HEK293 (cell line): ENCODE data around the gene RAD51AP1.
"Not testable (repeated sequence)": the region's sequence is repeated elsewhere in the genome, so short reads cannot be mapped to it uniquely, and the experiment has no call there.

Experiments used
- CTCF ChIA-PET: fragments of 350-600 bp; formaldehyde crosslinking; extraction: SDS; loops from one replicate; lab custom pipeline; 2021; ENCODE audit warnings: antibody characterized with exemption; lab: Yijun Ruan, JAX
- POLR2A ChIA-PET: fragments of 300-600 bp; formaldehyde crosslinking; extraction: SDS; loops from one replicate; lab custom pipeline; 2020; ENCODE audit warnings: antibody characterized with exemption, inconsistent platforms; lab: Yijun Ruan, JAX
- H3K27ac ChIP-seq: fragments of 200-500 bp; sonication (Bioruptor generic); 2 replicates; pipeline ENCODE4 v1.5.1; 2014; ENCODE audit warnings: low read depth, low read length, control low read depth, inconsistent platforms; ENCODE audit errors: extremely low read depth
- H3K36me3 ChIP-seq, 2 experiments: fragments of 200-500 bp in 1 of 2; sonication (Bioruptor generic) in 1 of 2; 1 replicate in 1 of 2; 2 replicates in 1 of 2; pipeline ENCODE4 v1.5.1; 2014 to 2017; ENCODE audit warnings: inconsistent platforms in 2 of 2, low read length in 2 of 2; ENCODE audit not compliant: control insufficient read depth in 2 of 2, insufficient read depth in 1 of 2
- H3K4me1 ChIP-seq: fragments of 200-500 bp; sonication (Bioruptor generic); 2 replicates; pipeline ENCODE4 v1.5.1; 2014; ENCODE audit warnings: mild to moderate bottlenecking, low read length, inconsistent platforms; ENCODE audit not compliant: control insufficient read depth, insufficient read depth
- H3K4me3 ChIP-seq: 2 replicates; pipeline ENCODE4 v1.5.1; 2011; ENCODE audit warnings: low read depth, mild to moderate bottlenecking, control low read depth, low read length, moderate library complexity
- H3K9me3 ChIP-seq: fragments of 200-500 bp; sonication (Bioruptor generic); 2 replicates; pipeline ENCODE4 v1.5.1; 2014; ENCODE audit warnings: low read depth, low read length, inconsistent platforms; ENCODE audit not compliant: control insufficient read depth, insufficient read depth
- BCL11A ChIP-seq: fragments of 450-650 bp; formaldehyde crosslinking; IDR thresholded peaks from 2 replicates; pipeline ENCODE4 v1.5.1; 2016; ENCODE audit warnings: low read depth, missing biosample characterization, missing genetic modification characterization
- GLI4 ChIP-seq: fragments of 450-650 bp; formaldehyde crosslinking; IDR thresholded peaks from 2 replicates; pipeline ENCODE4 v1.5.1; 2016; ENCODE audit warnings: missing biosample characterization, missing genetic modification characterization
- GLIS1 ChIP-seq: fragments of 450-650 bp; formaldehyde crosslinking; IDR thresholded peaks from 2 replicates; pipeline ENCODE4 v1.5.1; 2016; ENCODE audit warnings: missing biosample characterization, missing genetic modification characterization
- OSR2 ChIP-seq: fragments of 450-650 bp; formaldehyde crosslinking; IDR thresholded peaks from 2 replicates; pipeline ENCODE4 v1.5.1; 2016; ENCODE audit warnings: missing biosample characterization, missing genetic modification characterization
- ZNF146 ChIP-seq: fragments of 450-650 bp; formaldehyde crosslinking; IDR thresholded peaks from 2 replicates; pipeline ENCODE4 v1.5.1; 2016; ENCODE audit warnings: missing biosample characterization, missing genetic modification characterization
- ZNF214 ChIP-seq: fragments of 450-650 bp; formaldehyde crosslinking; IDR thresholded peaks from 2 replicates; pipeline ENCODE4 v1.5.1; 2017; ENCODE audit warnings: missing biosample characterization, mild to moderate bottlenecking, missing genetic modification characterization, borderline replicate concordance
- ZNF558 ChIP-seq: fragments of 450-650 bp; formaldehyde crosslinking; IDR thresholded peaks from 2 replicates; pipeline ENCODE4 v1.5.1; 2016; ENCODE audit warnings: missing biosample characterization, missing genetic modification characterization
- ZNF629 ChIP-seq: fragments of 450-650 bp; formaldehyde crosslinking; IDR thresholded peaks from 2 replicates; pipeline ENCODE4 v1.5.1; 2017; ENCODE audit warnings: missing biosample characterization, missing genetic modification characterization
- ZNF654 ChIP-seq: fragments of 450-650 bp; formaldehyde crosslinking; IDR thresholded peaks from 2 replicates; pipeline ENCODE4 v1.5.1; 2016; ENCODE audit warnings: low read depth, missing biosample characterization, missing genetic modification characterization
- ZNF707 ChIP-seq: fragments of 450-650 bp; formaldehyde crosslinking; IDR thresholded peaks from 2 replicates; pipeline ENCODE4 v1.5.1; 2016; ENCODE audit warnings: missing biosample characterization, missing genetic modification characterization
- ZNF785 ChIP-seq: fragments of 450-650 bp; formaldehyde crosslinking; IDR thresholded peaks from 2 replicates; pipeline ENCODE4 v1.5.1; 2016; ENCODE audit warnings: missing biosample characterization, missing genetic modification characterization
- TF ChIP-seq, protein P1 (sequence below): fragments of 450-650 bp; formaldehyde crosslinking; IDR thresholded peaks from 2 replicates; pipeline ENCODE4 v1.5.1; 2017; ENCODE audit warnings: missing biosample characterization, missing genetic modification characterization
- TF ChIP-seq, protein P2 (sequence below): fragments of 450-650 bp; IDR thresholded peaks from 2 replicates; pipeline ENCODE4 v1.5.1; 2018; ENCODE audit warnings: missing biosample characterization, mild to moderate bottlenecking, missing genetic modification characterization
- TF ChIP-seq, protein P3 (sequence below): fragments of 450-650 bp; formaldehyde crosslinking; IDR thresholded peaks from 2 replicates; pipeline ENCODE4 v1.5.1; 2016; ENCODE audit warnings: missing biosample characterization, missing genetic modification characterization

Gene RAD51AP1

DNA sequence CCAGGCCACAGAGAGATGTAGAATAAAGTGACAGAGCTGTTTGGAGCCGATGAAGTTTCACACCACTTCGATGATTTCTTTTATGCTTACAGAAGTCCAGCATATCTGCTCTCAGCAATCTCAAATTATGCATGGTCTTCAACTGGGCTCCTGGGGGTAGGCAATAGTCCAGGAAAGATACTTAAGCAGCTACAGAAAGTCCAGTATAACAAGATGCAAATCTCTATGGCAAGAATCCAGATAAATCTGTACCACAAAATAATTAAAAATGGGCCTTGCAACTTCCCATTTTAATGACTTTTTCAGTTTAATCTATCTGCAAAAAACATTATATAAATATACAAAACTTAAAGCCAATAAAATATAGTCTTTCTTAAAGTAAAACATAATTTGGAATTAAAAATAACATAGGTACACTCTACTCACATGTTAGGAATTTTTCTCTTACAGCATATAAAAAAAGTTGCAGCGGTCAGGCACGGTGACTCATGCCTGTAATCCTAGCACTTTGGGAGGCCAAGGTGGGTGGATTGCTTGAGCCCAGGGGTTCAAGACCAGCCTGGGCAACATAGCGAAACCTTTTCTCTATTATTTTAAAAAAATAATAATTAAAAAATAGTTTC, 20.5 kb upstream of the RAD51AP1 start (continued):
- TF ChIP-seq ZNF785 (tag by site-specific recombination) (no peak), ZNF629 (tag by site-specific recombination) (peak; percentile 29; the same call in 1 of the 2 replicates), GLI4 (tag by site-specific recombination) (no peak), BCL11A (tag by site-specific recombination) (peak; percentile 67), GLIS1 (tag by site-specific recombination) (peak; percentile 84), ZNF707 (tag by site-specific recombination) (no peak), OSR2 (tag by site-specific recombination) (0 out of 2 replicates have a peak, but pooled peaks have one; percentile 37), ZNF558 (no peak)
- TF ChIP-seq, protein P1, sequence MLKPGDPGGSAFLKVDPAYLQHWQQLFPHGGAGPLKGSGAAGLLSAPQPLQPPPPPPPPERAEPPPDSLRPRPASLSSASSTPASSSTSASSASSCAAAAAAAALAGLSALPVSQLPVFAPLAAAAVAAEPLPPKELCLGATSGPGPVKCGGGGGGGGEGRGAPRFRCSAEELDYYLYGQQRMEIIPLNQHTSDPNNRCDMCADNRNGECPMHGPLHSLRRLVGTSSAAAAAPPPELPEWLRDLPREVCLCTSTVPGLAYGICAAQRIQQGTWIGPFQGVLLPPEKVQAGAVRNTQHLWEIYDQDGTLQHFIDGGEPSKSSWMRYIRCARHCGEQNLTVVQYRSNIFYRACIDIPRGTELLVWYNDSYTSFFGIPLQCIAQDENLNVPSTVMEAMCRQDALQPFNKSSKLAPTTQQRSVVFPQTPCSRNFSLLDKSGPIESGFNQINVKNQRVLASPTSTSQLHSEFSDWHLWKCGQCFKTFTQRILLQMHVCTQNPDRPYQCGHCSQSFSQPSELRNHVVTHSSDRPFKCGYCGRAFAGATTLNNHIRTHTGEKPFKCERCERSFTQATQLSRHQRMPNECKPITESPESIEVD (tag by site-specific recombination): peak; percentile 80
- TF ChIP-seq, protein P2, sequence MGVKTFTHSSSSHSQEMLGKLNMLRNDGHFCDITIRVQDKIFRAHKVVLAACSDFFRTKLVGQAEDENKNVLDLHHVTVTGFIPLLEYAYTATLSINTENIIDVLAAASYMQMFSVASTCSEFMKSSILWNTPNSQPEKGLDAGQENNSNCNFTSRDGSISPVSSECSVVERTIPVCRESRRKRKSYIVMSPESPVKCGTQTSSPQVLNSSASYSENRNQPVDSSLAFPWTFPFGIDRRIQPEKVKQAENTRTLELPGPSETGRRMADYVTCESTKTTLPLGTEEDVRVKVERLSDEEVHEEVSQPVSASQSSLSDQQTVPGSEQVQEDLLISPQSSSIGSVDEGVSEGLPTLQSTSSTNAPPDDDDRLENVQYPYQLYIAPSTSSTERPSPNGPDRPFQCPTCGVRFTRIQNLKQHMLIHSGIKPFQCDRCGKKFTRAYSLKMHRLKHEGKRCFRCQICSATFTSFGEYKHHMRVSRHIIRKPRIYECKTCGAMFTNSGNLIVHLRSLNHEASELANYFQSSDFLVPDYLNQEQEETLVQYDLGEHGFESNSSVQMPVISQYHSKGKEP (tag by site-specific recombination): 0 out of 2 replicates have a peak, but pooled peaks have one; percentile 57

DNA sequence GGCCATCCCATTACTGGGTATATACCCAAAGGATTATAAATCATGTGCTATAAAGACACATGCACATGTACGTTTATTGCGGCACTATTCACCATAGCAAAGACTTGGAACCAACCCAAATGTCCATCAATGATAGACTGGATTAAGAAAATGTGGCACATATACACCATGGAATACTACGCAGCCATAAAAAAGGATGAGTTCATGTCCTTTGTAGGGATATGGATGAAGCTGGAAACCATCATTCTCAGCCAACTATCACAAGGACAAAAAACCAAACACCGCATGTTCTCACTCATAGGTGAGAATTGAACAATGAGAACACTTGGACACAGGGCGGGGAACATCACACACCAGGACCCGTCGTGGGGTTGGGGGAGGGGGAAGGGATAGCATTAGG, 15.2 kb upstream of the RAD51AP1 start:
- CTCF ChIA-PET: interaction anchor here (1.5 to 1.9 kb wide), 2 partner anchors 103 to 141 kb away, joined by 5 to 6 read pairs; no protein-coding TSS in a partner anchor
- H3K4me3 ChIP-seq, H3K9me3 ChIP-seq, H3K4me1 ChIP-seq, POLR2A ChIA-PET, H3K27ac ChIP-seq: not testable (repeated sequence)
- peaks cover 18 to 39% of the 10 kb centered on the region in 2 experiments for H3K36me3 ChIP-seq
- TF ChIP-seq, protein P3, sequence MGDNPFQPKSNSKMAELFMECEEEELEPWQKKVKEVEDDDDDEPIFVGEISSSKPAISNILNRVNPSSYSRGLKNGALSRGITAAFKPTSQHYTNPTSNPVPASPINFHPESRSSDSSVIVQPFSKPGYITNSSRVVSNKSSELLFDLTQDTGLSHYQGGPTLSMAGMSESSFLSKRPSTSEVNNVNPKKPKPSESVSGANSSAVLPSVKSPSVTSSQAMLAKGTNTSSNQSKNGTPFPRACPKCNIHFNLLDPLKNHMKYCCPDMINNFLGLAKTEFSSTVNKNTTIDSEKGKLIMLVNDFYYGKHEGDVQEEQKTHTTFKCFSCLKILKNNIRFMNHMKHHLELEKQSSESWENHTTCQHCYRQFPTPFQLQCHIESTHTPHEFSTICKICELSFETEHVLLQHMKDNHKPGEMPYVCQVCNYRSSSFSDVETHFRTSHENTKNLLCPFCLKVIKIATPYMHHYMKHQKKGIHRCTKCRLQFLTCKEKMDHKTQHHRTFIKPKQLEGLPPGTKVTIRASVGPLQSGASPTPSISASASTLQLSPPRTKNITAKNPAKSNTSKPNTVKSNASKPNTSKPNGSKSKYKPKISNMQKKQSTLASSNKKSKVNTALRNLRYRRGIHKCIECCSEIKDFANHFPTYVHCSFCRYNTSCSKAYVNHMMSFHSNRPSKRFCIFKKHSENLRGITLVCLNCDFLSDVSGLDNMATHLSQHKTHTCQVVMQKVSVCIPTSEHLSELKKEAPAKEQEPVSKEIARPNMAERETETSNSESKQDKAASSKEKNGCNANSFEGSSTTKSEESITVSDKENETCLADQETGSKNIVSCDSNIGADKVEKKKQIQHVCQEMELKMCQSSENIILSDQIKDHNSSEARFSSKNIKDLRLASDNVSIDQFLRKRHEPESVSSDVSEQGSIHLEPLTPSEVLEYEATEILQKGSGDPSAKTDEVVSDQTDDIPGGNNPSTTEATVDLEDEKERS (tag by site-specific recombination): 0 out of 2 replicates have a peak, but pooled peaks have one; percentile 49
- TF ChIP-seq ZNF146 (tag by site-specific recombination): peak; percentile 98

DNA sequence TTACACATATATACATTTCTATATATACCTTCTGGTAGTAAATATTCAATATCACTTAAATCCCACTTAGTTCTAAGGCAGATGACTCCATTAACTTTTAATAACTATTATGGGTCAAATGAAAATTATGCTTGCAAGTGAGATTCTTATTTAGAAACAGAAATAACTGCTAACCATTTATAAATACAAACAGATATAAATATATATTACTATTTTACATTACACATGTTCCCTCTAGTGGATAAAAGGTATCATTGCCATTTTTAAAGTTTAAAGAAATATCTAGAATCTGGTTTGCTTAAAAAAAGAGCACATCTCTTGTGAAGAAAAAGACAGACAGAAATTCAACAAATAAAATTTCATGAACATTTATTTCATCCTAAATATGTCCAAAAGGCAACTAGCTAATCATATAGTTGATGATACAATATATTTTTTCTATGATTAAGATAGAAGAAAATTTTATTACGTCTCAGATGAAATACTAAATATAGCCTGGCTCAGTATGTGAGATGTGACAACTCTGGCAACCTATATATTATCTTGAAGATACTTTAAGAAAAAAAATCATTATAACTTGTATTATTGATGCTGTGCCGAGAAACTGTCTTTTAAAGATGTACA, 11.7 kb upstream of the RAD51AP1 start:
- H3K36me3 ChIP-seq: peaks cover 34 to 53% of the 10 kb centered on the region in 2 experiments
- no peak overlapping the region for H3K27ac ChIP-seq
- ChIA-PET CTCF (interaction anchor here (0.6 to 4.1 kb wide), 15 partner anchors 9 to 521 kb away, joined by 3 to 35 read pairs (median 3); partner anchors contain the start of gene FGF23), POLR2A (no interaction called here)
- H3K4me1 ChIP-seq: no peaks in the 10 kb centered on the region
- TF ChIP-seq ZNF654 (tag by site-specific recombination) (peak; percentile 56), ZNF214 (tag by site-specific recombination) (no peak)
- no peak overlapping the region for H3K4me3 ChIP-seq
- H3K9me3 ChIP-seq: no peaks in the 10 kb centered on the region
